ENCODE data around the gene ADAMTSL1. TPM values are rescaled to one million over a fixed set of nuclear protein-coding genes. Genes with fewer than 3 reads are reported as not detected.
A peak's percentile ranks its signal among the peaks of the same experiment; 100 is the strongest.

ADAMTSL1 gene
- total RNA-seq, 1 experiment from 2014 or later = 1.2 TPM

- no peak overlapping the region for H2BK12ac ChIP-seq (ENCODE audit: insufficient read length, low read depth, low read length)
- WGBS (ENCODE audit: extremely low coverage, insufficient read length, low lambda C conversion rate) = no CpG with 5 or more reads among the region's 17 CpGs
- H2BK15ac ChIP-seq (ENCODE audit: low read depth, low read length) = no peak overlapping the region
- no peaks in the 10 kb centered on the region for H3K27me3 ChIP-seq (ENCODE audit: insufficient read depth, low read length)
- TF ChIP-seq, protein P1, sequence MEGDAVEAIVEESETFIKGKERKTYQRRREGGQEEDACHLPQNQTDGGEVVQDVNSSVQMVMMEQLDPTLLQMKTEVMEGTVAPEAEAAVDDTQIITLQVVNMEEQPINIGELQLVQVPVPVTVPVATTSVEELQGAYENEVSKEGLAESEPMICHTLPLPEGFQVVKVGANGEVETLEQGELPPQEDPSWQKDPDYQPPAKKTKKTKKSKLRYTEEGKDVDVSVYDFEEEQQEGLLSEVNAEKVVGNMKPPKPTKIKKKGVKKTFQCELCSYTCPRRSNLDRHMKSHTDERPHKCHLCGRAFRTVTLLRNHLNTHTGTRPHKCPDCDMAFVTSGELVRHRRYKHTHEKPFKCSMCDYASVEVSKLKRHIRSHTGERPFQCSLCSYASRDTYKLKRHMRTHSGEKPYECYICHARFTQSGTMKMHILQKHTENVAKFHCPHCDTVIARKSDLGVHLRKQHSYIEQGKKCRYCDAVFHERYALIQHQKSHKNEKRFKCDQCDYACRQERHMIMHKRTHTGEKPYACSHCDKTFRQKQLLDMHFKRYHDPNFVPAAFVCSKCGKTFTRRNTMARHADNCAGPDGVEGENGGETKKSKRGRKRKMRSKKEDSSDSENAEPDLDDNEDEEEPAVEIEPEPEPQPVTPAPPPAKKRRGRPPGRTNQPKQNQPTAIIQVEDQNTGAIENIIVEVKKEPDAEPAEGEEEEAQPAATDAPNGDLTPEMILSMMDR (conservative IDR thresholded peaks at IDR 0.05) = no peak
- H3K4me1 ChIP-seq (ENCODE audit: insufficient read depth, low read length) = no peaks in the 10 kb centered on the region; the same call in 1 of the 2 replicates
- no peak overlapping the region for H2BK120ac ChIP-seq (ENCODE audit: low read depth, low read length, poor library complexity, severe bottlenecking)
- no peak overlapping the region for H4K5ac ChIP-seq (ENCODE audit: insufficient read length, low read depth, low read length)
- no peaks in the 10 kb centered on the region for H3K23me2 ChIP-seq (ENCODE audit: insufficient read length, low read depth, low read length, poor library complexity, severe bottlenecking)
- H3K9me3 Mint-ChIP-seq = no peaks in the 10 kb centered on the region
- H2BK20ac ChIP-seq (ENCODE audit: low read depth, low read length, poor library complexity, severe bottlenecking) = no peak overlapping the region
- no peak overlapping the region for H2AFZ ChIP-seq (ENCODE audit: low read length)
- no peak overlapping the region for H4K91ac ChIP-seq (ENCODE audit: insufficient read length, low read depth, low read length)
- peaks cover 22 to 31% of the 10 kb centered on the region in 2 experiments for H3K4me1 Mint-ChIP-seq
- no peak overlapping the region for H3K27ac ChIP-seq (ENCODE audit: insufficient read length, low read depth, low read length)
- no peaks in the 10 kb centered on the region for H3K36me3 Mint-ChIP-seq (ENCODE audit: insufficient read depth in 1 of 3, low read depth in 3 of 3)
- H3K14ac ChIP-seq (ENCODE audit: insufficient read depth, low read length) = no peak overlapping the region
- H2BK5ac ChIP-seq (ENCODE audit: insufficient read length, low read length) = no peak overlapping the region
- H3K79me2 ChIP-seq (ENCODE audit: insufficient read depth, low read length) = no peaks in the 10 kb centered on the region
- no peak overlapping the region for H3T11ph ChIP-seq (ENCODE audit: low read length)
- no peak for DNase-seq
- no peak overlapping the region for H4K8ac ChIP-seq (replicated peaks; ENCODE audit: insufficient read length, low read depth, low read length)
- H3K9me3 ChIP-seq (ENCODE audit: control insufficient read depth, low read depth, low read length) = no peaks in the 10 kb centered on the region
- no peak overlapping the region for H3K4me3 Mint-ChIP-seq
- H3K18ac ChIP-seq (ENCODE audit: insufficient read length, low read depth, low read length) = no peak overlapping the region
- no peaks in the 10 kb centered on the region for H3K27me3 Mint-ChIP-seq (ENCODE audit: low read depth)
- H3K56ac ChIP-seq (ENCODE audit: insufficient read length, low read depth, low read length) = no peak overlapping the region
- no peak overlapping the region for H3K4me2 ChIP-seq (ENCODE audit: insufficient read depth, insufficient read length, low read length)
- no peak overlapping the region for H3K4ac ChIP-seq (ENCODE audit: low read depth, low read length)
- H3K23ac ChIP-seq (ENCODE audit: insufficient read length, low read depth, low read length) = no peak overlapping the region
- H3K27ac Mint-ChIP-seq = peak overlapping the region in 2 of 3 experiments; percentile 71 to 88; a peak in 3 of 7 replicates
- no peaks in the 10 kb centered on the region for H4K20me1 ChIP-seq (ENCODE audit: control insufficient read depth, insufficient read depth, insufficient read length)
- H3K79me1 ChIP-seq (ENCODE audit: insufficient read depth, low read depth, low read length, poor library complexity, severe bottlenecking) = no peaks in the 10 kb centered on the region
- H2AK5ac ChIP-seq (ENCODE audit: insufficient read length, low read length) = no peak overlapping the region
- H3K9ac ChIP-seq (ENCODE audit: extremely low read depth, insufficient read length, low read length) = no peak overlapping the region
Observed at GRCh38 chr9:18909140-18910018, 435.4 kb downstream of the ADAMTSL1 start.

Data from H9 (cell line).